HG03139 (cell line): ENCODE measurements around the gene DNAL1.
"Not testable (repeated sequence)": the region's sequence is repeated elsewhere in the genome, so short reads cannot be mapped to it uniquely, and the experiment has no call there.

Source experiments
- ATAC-seq: cut with Tn5 transposase; IDR thresholded peaks from one replicate; pipeline ENCODE4 v1.9.1; 2021; ENCODE audit not compliant: unreplicated experiment

The DNAL1 gene

DNA sequence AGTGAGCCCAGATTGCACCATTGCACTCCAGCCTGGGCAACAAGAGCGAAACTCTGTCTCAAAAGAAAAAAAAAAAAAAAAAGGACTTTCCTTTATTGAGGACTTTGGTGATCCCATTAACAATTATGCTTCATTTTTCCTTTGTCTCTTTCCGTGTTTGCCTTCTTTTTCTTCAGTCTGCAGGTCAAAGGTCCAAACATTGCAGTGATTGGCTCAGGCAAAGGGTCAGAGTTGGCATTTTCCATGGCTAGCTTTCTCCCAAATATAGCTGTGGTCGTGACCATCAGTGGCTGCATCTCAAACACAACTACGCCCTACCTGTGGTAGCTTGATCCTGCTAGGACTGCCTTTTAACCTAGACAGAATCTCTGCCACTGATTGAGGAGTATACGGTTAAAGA lies 7.0 kb upstream of the DNAL1 start:
- ATAC-seq, result no peak

DNA sequence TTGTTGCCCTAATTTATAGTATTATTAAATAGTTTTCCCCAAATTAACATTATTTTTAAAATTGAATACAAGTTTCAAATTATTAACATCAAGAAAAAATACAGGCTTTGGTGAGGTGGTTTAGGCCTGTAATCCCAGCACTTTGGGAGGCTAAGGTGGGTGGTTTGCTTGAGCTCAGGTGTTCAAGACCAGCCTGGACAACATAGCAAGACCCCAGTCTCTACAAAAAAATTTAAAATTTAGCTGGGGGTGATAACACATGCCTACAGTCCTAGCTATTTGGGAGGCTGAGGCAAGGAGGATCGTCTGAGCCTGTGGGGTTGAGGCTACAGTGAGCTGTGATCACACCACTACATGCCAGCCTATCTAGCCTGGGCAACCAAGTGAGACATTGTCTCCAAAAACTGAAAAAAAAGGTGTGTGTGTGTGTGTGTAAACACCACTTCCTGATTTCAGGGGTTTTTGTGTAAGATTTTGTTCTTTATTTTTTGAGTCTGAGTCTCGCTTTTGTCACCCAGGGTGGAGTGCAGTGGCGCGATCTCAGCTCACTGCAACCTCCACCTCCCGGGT lies 3.9 kb upstream of the DNAL1 start:
- ATAC-seq, result no peak

DNA sequence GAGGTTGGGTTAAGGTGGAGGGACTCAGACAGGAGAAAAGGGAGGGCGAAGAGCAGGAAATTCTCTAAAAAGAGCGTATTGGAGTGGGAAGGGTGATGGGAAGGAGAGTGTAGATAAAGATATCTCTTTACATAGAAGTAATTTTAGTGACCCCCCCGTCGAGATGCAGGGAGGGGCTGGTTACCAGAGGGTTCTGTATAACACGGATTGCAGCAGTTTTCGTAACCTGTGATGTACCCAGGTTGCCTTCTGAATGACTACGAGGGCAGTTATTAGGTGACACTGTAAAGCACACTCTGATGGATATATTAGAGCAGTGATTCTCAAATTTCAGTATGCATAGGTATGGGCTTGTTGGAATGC lies 443 bp downstream of the DNAL1 start:
- no peak for ATAC-seq

DNA sequence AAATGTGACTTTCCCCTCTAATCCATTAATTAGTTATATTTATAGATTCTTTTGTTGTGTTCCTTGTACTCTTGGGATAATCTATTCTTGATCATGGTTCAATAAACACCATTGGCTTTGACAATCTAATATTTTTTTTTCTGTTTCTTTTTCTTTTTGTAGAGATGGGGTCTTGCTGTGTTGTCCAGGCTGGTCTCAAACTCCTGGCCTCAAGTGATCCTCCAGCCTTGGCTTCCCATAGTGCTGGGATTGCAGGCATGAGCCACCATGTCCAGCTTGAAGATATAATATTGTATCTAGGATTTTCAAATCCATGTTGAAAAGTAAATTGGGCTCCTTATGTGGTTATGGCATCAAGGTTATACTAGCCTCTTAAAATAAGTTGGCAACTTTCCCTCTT lies 6.2 kb downstream of the DNAL1 start:
- no peak for ATAC-seq

DNA sequence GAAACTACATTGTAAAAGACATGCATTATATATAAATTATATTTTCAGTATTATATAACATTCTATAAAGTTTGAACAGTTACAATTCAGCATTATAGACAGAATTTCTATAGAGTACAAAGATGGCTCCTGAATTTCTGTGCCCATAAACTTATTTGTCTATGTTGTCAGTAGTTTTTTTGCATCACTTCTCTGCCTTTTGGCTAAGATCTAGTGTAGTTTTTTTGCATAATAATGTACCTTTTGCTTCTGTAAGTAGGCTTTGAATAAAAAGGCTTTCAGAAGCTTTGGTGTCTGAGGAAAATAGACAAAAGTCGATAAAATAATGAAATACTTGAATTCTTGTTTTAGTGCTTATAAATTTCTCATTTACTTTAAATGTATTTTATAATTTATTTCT lies 11.1 kb downstream of the DNAL1 start:
- no peak for ATAC-seq

DNA sequence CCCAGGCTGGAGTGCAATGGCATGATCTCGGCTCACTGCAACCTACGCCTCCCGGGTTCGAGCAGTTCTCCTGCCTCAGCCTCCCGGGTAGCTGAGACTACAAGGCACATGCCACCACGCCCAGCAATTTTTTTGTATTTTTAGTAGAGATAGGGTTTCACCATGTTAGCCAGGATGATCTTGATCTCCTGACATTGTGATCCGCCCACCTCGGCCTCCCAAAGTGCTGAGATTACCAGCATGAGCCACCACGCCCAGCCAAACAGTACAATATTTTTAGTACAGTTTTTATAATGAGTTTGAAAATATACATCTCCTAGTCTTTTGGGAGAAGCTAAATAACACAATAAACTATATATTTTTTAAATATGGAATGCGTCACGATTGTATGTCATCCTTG lies 14.4 kb downstream of the DNAL1 start:
- ATAC-seq, result not testable (repeated sequence)

DNA sequence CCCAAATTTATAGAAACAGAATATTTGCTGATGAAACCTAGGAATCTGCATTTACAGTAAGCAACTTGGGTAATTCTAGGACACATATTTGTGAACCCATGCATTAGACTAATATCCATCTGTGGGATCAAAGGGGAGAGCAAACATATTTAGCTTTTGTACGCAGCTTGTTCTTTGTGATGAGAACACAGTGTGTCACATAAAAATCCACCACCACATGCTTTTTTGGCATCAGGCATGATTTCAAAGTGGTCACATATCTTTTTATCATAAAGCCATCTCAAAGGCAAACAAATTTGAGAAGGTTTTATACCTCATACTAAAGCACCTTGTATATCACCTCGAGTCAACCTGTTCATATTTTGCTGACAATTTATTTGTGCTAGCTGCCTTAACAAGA lies 15.7 kb downstream of the DNAL1 start:
- no peak for ATAC-seq

DNA sequence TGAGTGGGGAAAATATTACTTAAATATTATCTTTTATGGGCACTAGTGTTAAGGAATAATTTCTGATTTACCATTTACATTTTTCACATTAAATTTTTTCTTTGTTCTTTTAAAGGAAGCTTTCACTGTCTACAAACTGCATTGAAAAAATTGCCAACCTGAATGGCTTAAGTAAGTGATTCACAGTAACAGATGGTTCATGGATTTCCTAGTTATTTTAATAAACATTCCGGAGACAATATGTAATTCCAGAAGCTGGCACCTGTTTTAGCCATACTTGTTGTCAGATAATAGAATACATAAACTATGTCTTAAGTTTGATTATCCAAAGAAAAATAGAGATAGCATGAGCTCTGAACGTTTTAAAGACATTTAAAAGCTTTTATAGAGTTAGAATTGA lies 17.1 kb downstream of the DNAL1 start:
- ATAC-seq, result no peak

DNA sequence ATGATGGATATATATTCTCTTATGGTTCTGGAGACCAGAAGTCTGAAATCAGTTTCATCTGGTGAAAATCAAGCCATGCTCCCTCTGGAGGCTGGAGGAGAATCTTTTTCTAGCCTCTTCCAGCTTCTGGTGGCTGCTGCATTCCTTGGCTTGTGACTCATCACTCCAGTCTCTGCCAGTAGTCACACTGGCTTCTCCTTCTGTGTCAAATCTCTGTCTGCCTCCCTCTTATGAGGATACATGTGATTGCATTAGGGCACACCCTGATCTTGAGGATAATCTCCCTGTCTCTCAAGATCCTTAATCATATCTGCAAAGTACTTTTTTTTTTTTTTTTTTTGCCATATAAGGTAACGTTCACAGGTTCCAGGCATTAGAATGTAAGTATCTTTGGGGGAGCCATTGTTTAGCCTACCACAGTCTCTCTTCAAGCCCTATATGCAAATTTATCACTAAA lies 17.7 kb downstream of the DNAL1 start:
- no peak for ATAC-seq

DNA sequence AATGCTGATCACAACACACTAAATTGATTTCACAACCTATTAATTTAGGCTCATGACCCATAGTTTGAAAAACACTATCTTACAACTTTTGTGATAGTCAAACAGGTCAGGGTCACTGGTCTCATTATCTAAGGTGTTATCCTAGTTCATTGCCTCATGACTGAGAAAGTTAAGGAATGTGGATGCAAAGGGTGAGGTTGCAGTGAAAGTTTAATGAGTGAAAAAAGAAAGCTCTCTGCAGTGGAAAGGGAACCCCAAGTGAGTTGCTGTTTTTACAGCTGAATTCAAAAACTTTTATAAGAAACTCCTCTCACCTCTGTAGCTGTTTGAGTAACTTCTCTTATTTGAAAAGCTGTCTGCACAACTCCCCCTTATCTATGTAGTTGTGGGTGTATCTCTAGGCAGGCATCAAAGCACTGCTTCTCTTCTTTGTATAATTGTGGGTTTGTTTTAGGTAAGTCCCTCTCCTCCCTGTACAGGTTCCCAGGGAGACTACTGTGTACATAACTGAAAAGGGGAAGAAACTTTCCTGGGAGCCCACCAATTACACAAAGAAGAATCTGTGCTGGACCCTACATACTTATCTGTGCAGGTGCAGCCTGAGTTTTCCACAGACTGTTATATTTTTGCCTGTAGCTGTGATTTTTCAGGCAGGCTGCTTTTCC lies 18.9 kb downstream of the DNAL1 start:
- no peak for ATAC-seq

DNA sequence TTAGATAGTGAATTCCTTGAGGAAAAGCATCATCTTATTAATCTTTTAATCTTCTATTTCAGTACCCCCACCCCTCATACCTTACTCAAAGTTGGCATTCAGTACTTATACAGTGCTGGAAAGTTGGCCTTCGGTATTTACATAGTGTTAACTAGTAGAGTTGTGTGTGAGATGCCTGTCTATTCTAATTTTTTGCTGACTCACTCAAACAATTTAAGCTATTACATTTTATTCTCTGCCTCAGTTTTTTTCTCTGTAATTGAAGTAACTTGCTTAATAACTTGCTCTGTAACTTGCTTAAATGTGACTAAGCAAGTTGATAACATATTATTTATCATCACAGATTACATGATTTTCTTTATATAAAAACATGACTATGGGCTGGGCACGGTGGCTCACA lies 20.3 kb downstream of the DNAL1 start:
- ATAC-seq, result no peak

DNA sequence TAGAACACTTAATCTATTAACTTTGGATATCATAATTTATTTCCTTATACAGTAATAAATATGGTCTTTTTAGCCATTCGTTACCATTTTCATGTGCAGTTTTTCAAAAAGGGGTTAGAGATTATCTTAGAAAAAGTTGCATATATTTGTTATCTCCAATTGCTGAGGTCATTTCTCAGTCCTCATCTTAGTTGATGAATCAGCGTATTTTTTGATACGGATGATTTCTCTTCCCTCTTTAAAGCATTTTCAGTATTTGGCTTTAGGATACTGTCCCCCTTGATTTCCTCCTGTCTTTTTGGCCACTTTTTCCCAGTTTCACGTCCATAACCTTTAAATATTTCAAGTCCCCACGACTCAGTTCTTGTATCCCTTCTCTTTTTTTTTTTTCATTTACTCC lies 21.8 kb downstream of the DNAL1 start:
- ATAC-seq, result no peak

DNA sequence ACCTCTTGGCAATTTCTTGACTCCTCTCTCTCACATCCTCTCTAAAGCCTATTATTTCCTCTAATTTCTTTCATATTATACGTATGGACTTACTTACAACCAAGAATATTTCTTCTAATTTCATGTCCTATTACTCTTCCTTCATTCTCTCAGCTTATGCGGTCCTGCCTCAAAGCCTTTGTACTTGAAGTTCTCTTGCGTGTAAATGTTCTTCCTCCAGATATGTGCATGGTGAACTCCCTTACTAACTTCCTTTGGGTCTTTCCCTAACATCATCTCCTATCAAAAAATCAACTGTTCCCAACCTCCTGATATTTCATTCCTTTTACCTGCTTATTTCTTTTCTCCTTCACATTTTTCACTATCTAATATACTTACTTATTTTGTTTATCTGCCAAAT lies 23.1 kb downstream of the DNAL1 start:
- no peak for ATAC-seq

DNA sequence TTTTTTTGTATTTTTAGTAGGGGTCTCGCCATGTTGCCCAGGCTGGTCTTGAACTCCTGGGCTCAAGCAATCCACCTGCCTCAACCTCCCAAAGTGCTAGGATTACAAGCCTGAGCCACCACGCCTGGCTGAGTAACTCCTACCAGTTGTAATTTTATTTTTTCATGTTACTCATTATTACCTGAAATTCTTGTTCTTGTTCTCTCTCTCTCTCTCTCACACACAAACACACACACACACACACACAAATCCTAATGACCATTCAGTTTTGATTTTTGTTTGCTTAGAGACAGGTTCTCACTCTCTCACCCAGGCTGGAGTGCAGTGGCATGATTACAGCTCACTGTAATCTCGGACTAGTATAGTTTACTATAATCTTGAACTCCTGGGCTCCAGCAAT lies 30.2 kb downstream of the DNAL1 start:
- ATAC-seq, result no peak

DNA sequence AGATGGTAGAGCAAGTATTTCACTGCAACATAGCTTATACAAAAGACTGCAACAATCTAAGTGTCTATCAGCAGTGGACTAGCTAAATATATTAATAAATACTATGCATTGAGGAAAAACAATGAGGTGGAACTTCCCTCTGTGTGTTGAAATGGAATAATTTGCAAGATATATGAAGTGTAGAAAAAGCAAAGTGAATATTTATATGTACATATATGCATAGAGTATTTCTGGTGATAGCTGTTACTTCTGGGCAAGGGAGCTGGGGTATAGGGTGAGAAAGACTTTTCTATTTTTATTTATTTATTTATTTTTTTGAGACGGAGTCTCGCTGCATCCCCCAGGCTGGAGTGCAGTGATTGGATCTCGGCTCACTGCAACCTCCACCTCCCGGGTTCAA lies 33.9 kb downstream of the DNAL1 start:
- ATAC-seq, result no peak

DNA sequence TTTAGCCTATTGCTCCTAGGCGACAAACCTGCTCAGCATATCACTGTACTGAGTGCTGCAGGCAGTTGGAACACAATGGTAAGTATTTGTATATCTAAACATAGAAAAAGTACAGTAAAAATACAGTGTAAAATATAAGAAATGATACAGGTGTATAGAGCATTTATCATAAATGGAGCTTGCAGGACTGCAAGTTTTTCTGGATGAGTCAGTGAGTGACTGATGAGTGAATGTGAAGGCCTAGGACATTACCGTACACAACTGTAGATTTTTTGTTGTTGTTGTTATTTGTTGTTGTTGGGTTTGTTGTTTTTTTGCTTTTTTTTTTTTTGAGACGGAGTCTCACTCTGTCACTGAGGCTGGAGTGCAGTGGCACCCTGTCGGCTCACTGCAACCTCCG lies 36.0 kb downstream of the DNAL1 start:
- no peak for ATAC-seq

DNA sequence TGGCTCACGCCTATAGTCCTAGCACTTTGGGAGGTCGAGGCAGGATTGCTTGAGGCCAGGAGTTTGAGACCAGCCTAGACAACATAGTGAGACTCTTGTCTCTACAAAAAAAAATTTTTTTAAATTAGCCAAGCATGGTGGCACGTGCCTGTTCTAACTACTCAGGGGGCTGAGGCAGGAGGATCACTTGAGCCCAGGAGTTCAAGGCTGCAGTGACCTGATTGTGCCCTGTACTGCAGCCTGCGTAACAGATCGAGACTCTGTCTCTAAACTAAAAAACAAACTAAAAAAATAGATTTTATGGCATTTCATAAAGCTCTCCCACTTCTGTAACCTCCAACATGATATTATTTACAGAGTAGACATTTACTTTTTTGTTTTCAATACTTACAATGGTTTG lies 39.8 kb downstream of the DNAL1 start:
- ATAC-seq, result no peak

DNA sequence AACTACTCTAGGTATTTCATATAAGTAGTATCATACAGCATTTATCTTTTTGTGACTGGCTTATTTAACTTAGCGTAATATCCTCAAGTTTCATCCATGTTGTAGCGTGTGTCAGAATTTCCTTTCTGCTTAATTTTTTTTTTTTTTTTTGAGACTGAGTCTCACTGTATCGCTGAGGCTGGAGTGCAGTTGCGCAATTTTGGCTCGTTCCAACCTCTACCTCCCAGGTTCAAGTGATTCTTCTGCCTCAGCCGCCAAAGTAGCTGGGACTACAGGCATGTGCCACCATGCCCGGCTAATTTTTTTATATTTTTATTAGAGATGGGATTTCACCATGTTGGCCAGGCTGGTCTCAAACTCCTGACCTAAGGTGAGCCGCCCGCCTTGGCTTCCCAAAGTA lies 40.5 kb downstream of the DNAL1 start:
- no peak for ATAC-seq

DNA sequence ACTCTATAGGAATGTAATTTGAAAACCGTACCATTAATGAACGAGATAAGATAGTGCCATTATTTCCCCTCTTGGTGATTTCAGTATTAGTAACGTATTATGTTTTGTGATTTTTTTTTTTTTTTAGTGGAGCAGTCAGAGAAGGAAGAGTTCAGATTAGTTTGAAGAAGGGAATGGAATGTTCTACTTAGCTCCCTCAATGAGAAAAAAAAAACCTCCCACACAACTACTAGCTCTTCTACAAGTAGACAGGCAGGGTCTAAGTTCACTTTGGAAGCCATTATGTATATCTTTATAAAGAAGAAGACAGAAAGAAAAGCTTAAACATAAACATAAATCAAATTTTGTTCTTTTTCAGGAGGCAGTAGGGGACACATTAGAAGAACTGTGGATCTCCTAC lies 42.1 kb downstream of the DNAL1 start:
- no peak for ATAC-seq

DNA sequence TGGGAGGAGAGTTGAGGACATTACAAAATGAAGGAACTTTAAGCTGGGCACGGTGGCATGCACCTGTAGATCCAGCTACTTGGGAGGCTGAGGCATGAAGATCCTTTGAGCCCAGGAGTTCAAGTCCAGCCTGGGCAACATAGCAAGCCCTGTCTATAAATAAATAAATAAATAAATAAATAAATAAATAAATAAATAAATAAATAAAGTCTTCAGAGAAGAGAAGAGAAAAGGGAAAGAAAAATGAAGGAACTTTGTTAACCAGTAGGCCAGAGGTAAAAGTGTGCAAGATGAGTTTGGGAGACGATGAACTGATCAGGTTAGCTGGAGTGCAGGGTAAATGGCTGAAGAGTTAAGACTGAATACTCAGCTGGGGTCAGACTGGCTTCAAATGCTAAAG lies 49.3 kb downstream of the DNAL1 start:
- ATAC-seq, result no peak

DNA sequence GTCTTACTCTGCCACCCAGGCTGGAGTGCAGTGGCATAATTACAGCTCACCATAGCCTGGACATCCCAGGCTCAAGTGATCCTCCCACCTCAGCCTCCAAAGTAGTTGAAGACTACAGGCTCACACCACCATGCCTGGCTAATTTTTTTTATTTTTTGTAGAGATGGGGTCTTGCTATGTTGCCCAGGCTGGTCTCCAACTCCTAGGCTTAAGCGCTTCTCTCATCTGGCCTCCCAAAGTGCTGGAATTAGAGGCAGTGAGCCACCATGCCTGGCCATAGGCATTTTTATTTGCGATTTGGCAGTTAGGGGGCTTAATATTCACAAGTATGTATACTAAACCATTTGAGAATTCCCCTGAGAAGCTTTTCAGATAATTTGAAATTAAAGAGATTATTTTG lies 50.3 kb downstream of the DNAL1 start:
- ATAC-seq, result no peak

DNA sequence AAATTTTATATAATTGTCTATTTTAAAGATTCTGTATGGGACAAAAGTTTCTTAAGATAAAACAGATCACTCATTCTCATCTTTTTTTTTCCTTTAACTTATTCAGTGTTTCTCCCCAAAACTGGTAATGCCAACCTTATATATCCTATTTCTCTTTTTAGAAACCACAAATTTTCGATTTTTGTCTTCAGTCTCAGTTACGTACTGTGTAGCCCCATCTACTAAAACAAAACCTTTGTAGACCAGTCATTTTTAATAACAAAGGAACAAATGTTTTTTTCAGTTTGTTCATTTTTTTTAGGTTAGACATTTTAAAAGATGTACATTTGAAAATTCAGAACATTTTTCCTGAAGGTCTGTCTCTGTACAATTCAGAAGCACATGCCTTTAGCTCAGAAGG lies 51.2 kb downstream of the DNAL1 start:
- ATAC-seq, result peak; percentile 46
